ENCODE results near the gene TRIM10.

Gene TRIM10

DNA sequence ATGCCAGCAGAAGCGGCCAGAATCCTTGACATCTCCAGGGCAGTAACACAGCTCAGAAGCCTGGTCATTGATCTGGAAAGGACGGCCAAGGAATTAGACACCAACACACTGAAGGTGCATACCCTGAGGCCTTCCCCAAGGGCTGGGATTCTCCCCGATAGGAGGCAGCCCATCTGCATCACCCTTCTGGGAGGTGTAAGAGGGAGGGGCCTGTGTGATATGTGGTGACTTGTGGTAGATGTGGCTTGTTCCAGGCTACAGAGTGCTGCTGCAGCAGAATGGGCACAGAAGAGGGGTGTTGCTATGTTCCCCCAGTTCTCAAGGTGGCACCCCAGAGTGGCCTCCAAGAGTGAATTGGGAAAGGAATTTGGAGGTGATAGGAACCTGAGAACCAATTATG, 13.9 kb downstream of the TRIM10 start:
- CTCF ChIA-PET = interaction anchor here (0.5 to 9.3 kb wide), 4 partner anchors 16 to 499 kb away, joined by 3 to 126 read pairs (median 7); no protein-coding TSS in a partner anchor
- Histone ChIP-seq H3K27ac (ENCODE audit: extremely low read depth, low read depth, low read length) (no peak overlapping the region), H3K4me1 (ENCODE audit: control insufficient read depth, insufficient read depth, low read length) (peaks cover 2% of the 10 kb centered on the region; the same call in 1 of the 2 replicates), H3K36me3 (ENCODE audit: control insufficient read depth in 2 of 2, insufficient read depth in 1 of 2, low read length in 2 of 2) (no peaks in the 10 kb centered on the region), H3K9me3 (ENCODE audit: control insufficient read depth, insufficient read depth, low read depth, low read length) (no peaks in the 10 kb centered on the region), H3K4me3 (ENCODE audit: low read depth, low read length) (no peak overlapping the region)
- POLR2A ChIA-PET = no interaction called here
- TF ChIP-seq, protein P1, sequence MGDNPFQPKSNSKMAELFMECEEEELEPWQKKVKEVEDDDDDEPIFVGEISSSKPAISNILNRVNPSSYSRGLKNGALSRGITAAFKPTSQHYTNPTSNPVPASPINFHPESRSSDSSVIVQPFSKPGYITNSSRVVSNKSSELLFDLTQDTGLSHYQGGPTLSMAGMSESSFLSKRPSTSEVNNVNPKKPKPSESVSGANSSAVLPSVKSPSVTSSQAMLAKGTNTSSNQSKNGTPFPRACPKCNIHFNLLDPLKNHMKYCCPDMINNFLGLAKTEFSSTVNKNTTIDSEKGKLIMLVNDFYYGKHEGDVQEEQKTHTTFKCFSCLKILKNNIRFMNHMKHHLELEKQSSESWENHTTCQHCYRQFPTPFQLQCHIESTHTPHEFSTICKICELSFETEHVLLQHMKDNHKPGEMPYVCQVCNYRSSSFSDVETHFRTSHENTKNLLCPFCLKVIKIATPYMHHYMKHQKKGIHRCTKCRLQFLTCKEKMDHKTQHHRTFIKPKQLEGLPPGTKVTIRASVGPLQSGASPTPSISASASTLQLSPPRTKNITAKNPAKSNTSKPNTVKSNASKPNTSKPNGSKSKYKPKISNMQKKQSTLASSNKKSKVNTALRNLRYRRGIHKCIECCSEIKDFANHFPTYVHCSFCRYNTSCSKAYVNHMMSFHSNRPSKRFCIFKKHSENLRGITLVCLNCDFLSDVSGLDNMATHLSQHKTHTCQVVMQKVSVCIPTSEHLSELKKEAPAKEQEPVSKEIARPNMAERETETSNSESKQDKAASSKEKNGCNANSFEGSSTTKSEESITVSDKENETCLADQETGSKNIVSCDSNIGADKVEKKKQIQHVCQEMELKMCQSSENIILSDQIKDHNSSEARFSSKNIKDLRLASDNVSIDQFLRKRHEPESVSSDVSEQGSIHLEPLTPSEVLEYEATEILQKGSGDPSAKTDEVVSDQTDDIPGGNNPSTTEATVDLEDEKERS (tag by site-specific recombination; IDR thresholded peaks at IDR 0.05) = no peak
- no peak for TF ChIP-seq KLF10 (tag by site-specific recombination; IDR thresholded peaks at IDR 0.05)
- TF ChIP-seq ZNF558 (tag by site-specific recombination; IDR thresholded peaks at IDR 0.05) = no peak
- no peak for TF ChIP-seq ZNF624 (tag by site-specific recombination; IDR thresholded peaks at IDR 0.05)
- no peak for TF ChIP-seq ZNF324 (tag by site-specific recombination; IDR thresholded peaks at IDR 0.05)
- TF ChIP-seq HOXC10 (CRISPR knock-in tag; IDR thresholded peaks at IDR 0.05) = no peak
- TF ChIP-seq, protein P2, sequence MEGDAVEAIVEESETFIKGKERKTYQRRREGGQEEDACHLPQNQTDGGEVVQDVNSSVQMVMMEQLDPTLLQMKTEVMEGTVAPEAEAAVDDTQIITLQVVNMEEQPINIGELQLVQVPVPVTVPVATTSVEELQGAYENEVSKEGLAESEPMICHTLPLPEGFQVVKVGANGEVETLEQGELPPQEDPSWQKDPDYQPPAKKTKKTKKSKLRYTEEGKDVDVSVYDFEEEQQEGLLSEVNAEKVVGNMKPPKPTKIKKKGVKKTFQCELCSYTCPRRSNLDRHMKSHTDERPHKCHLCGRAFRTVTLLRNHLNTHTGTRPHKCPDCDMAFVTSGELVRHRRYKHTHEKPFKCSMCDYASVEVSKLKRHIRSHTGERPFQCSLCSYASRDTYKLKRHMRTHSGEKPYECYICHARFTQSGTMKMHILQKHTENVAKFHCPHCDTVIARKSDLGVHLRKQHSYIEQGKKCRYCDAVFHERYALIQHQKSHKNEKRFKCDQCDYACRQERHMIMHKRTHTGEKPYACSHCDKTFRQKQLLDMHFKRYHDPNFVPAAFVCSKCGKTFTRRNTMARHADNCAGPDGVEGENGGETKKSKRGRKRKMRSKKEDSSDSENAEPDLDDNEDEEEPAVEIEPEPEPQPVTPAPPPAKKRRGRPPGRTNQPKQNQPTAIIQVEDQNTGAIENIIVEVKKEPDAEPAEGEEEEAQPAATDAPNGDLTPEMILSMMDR (tag by site-specific recombination; IDR thresholded peaks at IDR 0.05) = no peak
- no peak for TF ChIP-seq ZNF530 (tag by site-specific recombination; IDR thresholded peaks at IDR 0.05; ENCODE audit: low read depth)
- TF ChIP-seq ZNF416 (tag by site-specific recombination; IDR thresholded peaks at IDR 0.05) = no peak
- no peak for TF ChIP-seq ZNF112 (tag by site-specific recombination; IDR thresholded peaks at IDR 0.05)
- TF ChIP-seq ZNF394 (tag by site-specific recombination; IDR thresholded peaks at IDR 0.05; ENCODE audit: borderline replicate concordance) = no peak
- TF ChIP-seq, protein P3, sequence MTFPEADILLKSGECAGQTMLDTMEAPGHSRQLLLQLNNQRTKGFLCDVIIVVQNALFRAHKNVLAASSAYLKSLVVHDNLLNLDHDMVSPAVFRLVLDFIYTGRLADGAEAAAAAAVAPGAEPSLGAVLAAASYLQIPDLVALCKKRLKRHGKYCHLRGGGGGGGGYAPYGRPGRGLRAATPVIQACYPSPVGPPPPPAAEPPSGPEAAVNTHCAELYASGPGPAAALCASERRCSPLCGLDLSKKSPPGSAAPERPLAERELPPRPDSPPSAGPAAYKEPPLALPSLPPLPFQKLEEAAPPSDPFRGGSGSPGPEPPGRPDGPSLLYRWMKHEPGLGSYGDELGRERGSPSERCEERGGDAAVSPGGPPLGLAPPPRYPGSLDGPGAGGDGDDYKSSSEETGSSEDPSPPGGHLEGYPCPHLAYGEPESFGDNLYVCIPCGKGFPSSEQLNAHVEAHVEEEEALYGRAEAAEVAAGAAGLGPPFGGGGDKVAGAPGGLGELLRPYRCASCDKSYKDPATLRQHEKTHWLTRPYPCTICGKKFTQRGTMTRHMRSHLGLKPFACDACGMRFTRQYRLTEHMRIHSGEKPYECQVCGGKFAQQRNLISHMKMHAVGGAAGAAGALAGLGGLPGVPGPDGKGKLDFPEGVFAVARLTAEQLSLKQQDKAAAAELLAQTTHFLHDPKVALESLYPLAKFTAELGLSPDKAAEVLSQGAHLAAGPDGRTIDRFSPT (tag by site-specific recombination; IDR thresholded peaks at IDR 0.05) = no peak
- no peak for TF ChIP-seq ZNF48 (tag by site-specific recombination; IDR thresholded peaks at IDR 0.05)
- no peak for TF ChIP-seq ZNF768 (tag by site-specific recombination; IDR thresholded peaks at IDR 0.05)
- TF ChIP-seq, protein P4, sequence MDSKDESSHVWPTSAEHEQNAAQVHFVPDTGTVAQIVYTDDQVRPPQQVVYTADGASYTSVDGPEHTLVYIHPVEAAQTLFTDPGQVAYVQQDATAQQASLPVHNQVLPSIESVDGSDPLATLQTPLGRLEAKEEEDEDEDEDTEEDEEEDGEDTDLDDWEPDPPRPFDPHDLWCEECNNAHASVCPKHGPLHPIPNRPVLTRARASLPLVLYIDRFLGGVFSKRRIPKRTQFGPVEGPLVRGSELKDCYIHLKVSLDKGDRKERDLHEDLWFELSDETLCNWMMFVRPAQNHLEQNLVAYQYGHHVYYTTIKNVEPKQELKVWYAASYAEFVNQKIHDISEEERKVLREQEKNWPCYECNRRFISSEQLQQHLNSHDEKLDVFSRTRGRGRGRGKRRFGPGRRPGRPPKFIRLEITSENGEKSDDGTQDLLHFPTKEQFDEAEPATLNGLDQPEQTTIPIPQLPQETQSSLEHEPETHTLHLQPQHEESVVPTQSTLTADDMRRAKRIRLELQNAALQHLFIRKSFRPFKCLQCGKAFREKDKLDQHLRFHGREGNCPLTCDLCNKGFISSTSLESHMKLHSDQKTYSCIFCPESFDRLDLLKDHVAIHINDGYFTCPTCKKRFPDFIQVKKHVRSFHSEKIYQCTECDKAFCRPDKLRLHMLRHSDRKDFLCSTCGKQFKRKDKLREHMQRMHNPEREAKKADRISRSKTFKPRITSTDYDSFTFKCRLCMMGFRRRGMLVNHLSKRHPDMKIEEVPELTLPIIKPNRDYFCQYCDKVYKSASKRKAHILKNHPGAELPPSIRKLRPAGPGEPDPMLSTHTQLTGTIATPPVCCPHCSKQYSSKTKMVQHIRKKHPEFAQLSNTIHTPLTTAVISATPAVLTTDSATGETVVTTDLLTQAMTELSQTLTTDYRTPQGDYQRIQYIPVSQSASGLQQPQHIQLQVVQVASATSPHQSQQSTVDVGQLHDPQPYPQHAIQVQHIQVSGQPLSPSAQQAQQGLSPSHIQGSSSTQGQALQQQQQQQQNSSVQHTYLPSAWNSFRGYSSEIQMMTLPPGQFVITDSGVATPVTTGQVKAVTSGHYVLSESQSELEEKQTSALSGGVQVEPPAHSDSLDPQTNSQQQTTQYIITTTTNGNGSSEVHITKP (tag by site-specific recombination; IDR thresholded peaks at IDR 0.05) = no peak
- TF ChIP-seq, protein P5, sequence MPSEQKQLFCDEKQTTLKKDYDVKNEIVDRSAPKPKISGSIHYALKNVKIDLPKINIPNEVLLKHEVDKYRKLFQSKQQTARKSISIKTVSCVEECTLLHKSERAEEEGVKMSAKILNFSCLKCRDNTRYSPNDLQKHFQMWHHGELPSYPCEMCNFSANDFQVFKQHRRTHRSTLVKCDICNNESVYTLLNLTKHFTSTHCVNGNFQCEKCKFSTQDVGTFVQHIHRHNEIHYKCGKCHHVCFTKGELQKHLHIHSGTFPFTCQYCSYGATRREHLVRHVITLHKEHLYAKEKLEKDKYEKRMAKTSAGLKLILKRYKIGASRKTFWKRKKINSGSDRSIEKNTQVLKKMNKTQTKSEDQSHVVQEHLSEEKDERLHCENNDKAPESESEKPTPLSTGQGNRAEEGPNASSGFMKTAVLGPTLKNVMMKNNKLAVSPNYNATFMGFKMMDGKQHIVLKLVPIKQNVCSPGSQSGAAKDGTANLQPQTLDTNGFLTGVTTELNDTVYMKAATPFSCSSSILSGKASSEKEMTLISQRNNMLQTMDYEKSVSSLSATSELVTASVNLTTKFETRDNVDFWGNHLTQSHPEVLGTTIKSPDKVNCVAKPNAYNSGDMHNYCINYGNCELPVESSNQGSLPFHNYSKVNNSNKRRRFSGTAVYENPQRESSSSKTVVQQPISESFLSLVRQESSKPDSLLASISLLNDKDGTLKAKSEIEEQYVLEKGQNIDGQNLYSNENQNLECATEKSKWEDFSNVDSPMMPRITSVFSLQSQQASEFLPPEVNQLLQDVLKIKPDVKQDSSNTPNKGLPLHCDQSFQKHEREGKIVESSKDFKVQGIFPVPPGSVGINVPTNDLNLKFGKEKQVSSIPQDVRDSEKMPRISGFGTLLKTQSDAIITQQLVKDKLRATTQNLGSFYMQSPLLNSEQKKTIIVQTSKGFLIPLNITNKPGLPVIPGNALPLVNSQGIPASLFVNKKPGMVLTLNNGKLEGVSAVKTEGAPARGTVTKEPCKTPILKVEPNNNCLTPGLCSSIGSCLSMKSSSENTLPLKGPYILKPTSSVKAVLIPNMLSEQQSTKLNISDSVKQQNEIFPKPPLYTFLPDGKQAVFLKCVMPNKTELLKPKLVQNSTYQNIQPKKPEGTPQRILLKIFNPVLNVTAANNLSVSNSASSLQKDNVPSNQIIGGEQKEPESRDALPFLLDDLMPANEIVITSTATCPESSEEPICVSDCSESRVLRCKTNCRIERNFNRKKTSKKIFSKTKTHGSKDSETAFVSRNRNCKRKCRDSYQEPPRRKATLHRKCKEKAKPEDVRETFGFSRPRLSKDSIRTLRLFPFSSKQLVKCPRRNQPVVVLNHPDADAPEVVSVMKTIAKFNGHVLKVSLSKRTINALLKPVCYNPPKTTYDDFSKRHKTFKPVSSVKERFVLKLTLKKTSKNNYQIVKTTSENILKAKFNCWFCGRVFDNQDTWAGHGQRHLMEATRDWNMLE (tag by site-specific recombination; conservative IDR thresholded peaks at IDR 0.05; ENCODE audit: low read depth) = no peak
- TF ChIP-seq, protein P6, sequence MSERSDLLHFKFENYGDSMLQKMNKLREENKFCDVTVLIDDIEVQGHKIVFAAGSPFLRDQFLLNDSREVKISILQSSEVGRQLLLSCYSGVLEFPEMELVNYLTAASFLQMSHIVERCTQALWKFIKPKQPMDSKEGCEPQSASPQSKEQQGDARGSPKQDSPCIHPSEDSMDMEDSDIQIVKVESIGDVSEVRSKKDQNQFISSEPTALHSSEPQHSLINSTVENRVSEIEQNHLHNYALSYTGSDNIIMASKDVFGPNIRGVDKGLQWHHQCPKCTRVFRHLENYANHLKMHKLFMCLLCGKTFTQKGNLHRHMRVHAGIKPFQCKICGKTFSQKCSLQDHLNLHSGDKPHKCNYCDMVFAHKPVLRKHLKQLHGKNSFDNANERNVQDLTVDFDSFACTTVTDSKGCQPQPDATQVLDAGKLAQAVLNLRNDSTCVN (tag by site-specific recombination; optimal IDR thresholded peaks at IDR 0.05) = no peak
- no peak for TF ChIP-seq ZNF37A (tag by site-specific recombination; IDR thresholded peaks at IDR 0.05)
